Pancreas (tissue), 10 donors: ENCODE measurements around the gene AZI2. TPM values are rescaled to one million over a fixed set of nuclear protein-coding genes. Genes with fewer than 3 reads are reported as not detected.

ENCODE experiments used
- ATAC-seq, 4 donors: fragments of 200-7000 bp; cut with Tn5 transposase; one replicate each; pipeline versions ENCODE4 v1.8.0 to v1.9.1; 2020; ENCODE audit warnings: mild to moderate bottlenecking in 4 of 4, moderate library complexity in 4 of 4
- DNase-seq, 6 donors: peaks; one replicate each; pipeline ENCODE4 v3.0.0-alpha.2; 2020
- FAIRE-seq: peaks from 2 replicates; lab custom pipeline; 2012; peaks lifted over from hg19 to GRCh38; lab: Jason Lieb, UNC
- H3K27ac ChIP-seq, 4 donors: fragments of 200-600 bp; sonication (generic); 1 replicate in 3 of 4; 2 replicates in 1 of 4; pipeline versions ENCODE4 v1.5.0 to v1.8.0; 2020
- H3K27me3 ChIP-seq, 4 donors: fragments of 200-600 bp; one replicate each; pipeline ENCODE4 v1.8.0; 2021
- H3K36me3 ChIP-seq, 3 donors: fragments of 200-600 bp; sonication (generic) in 1 of 3; one replicate each; pipeline versions ENCODE4 v1.5.0 to v1.8.0; 2020 to 2021
- H3K4me1 ChIP-seq, 3 donors: fragments of 200-600 bp; one replicate each; pipeline ENCODE4 v1.8.0; 2021
- H3K4me3 ChIP-seq, 4 donors: fragments of 200-600 bp; sonication (generic) in 2 of 4; one replicate each; pipeline versions ENCODE4 v1.5.0 to v1.8.0; 2020 to 2021
- H3K9me3 ChIP-seq, 4 donors: fragments of 200-600 bp; one replicate each; pipeline ENCODE4 v1.8.0; 2021
- WGBS, 2 donors: extraction: QIAGEN DNeasy Blood & Tissue Kit; methylation state at CpG; one replicate each; pipeline ENCODE4 v1.1.7; 2013; 5-methylcytosine and 5-hydroxymethylcytosine counted together
- intact Hi-C, 3 donors: fragments of 100-400 bp; cut with DNase I; formaldehyde crosslinking; loops; one replicate each; pipeline versions ENCODE4 v1.11.1 to v1.14.2; 2022
- polyA plus RNA-seq, 2 donors: library from polyadenylated mRNA; stranded (reverse); fragments of 200-250 nt; gene quantifications; one replicate each; pipeline ENCODE4 v1.2.3, GENCODE V29; 2013
- total RNA-seq, 6 donors: library from RNA; stranded (reverse); fragmentation: NEBNext Ultra II Directional in 4 of 6; extraction: Animal tissue kit (Norgen Biotek cat#: 25700) in 4 of 6; gene quantifications; one replicate each; pipeline versions ENCODE4 v1.2.1 to v1.2.4, GENCODE V29; 2021 to 2023
- TF ChIP-seq, protein P1 (sequence below), 4 donors: fragments of 200-600 bp; sonication (generic) in 3 of 4; IDR thresholded peaks; one replicate each; pipeline versions ENCODE4 v1.5.0 to v1.8.0; 2021; ENCODE audit warnings: antibody characterized with exemption in 4 of 4
- donor health status: healthy with polysubstance abuse.
- donor health status: DM: no; HTN: no; CAD: no; lungs with moderate emphysema.
- donor health status: DM: no; HTN: no; CAD: no.
- donor health status: control.
- donor health status: control.
- donor health status: Bipolar disorder and iron deficiency.
- donor health status: DM: yes; HTN: yes; CAD: no.
- donor health status: DM: no; HTN: no; CAD: no.
- donor health status: DM: no; HTN: no; CAD: no.
- donor health status: DM: yes; HTN: yes; CAD: no.

AZI2 gene
- total and polyA plus RNA-seq, 8 donors = 13.2 to 35.9 (median 29.3) TPM

DNA sequence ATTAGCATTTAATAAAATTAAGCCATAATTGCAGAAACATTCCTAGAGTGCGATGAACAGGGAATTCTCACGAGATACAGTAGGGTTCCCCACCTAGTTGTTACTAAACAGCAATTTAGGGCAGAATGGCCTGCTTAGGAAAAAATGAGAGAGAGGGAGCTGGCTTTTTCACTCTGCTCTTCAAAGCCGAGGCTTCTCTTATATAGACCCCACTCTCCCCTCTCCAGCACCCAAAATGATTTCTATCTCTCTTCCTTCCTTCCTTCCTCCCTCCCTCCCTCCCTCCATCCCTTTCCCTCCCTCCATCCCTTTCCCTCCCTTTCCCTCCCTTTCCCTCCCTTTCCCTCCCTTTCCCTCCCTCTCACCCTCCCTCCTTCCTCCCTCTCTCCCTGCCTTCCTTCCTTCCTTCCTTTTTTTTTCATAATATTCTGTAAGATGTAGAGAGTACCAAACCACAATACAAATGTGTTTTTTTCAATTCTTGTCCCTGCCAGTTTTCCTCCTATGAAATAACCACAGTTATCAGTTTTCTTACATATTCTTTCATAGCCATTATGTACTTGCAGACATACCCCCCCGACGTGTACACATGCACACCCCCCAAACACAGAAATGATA lies 48.2 kb downstream of the AZI2 start:
- FAIRE-seq (no peak), ATAC-seq (no peak), DNase-seq (no peak)
- TF ChIP-seq, protein P1, sequence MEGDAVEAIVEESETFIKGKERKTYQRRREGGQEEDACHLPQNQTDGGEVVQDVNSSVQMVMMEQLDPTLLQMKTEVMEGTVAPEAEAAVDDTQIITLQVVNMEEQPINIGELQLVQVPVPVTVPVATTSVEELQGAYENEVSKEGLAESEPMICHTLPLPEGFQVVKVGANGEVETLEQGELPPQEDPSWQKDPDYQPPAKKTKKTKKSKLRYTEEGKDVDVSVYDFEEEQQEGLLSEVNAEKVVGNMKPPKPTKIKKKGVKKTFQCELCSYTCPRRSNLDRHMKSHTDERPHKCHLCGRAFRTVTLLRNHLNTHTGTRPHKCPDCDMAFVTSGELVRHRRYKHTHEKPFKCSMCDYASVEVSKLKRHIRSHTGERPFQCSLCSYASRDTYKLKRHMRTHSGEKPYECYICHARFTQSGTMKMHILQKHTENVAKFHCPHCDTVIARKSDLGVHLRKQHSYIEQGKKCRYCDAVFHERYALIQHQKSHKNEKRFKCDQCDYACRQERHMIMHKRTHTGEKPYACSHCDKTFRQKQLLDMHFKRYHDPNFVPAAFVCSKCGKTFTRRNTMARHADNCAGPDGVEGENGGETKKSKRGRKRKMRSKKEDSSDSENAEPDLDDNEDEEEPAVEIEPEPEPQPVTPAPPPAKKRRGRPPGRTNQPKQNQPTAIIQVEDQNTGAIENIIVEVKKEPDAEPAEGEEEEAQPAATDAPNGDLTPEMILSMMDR (IDR thresholded peaks at IDR 0.05) = no peak
- H3K27me3 ChIP-seq = no peaks in the 10 kb centered on the region
- intact Hi-C loops = no loop called here
- H3K36me3 ChIP-seq = no peaks in the 10 kb centered on the region
- no peak overlapping the region for H3K27ac ChIP-seq
- H3K4me1 ChIP-seq = no peaks in the 10 kb centered on the region
- 94 to 98% methylated on average over 5 of the region's 5 CpGs for WGBS, 2 donors
- no peaks in the 10 kb centered on the region for H3K9me3 ChIP-seq
- H3K4me3 ChIP-seq = no peak overlapping the region

DNA sequence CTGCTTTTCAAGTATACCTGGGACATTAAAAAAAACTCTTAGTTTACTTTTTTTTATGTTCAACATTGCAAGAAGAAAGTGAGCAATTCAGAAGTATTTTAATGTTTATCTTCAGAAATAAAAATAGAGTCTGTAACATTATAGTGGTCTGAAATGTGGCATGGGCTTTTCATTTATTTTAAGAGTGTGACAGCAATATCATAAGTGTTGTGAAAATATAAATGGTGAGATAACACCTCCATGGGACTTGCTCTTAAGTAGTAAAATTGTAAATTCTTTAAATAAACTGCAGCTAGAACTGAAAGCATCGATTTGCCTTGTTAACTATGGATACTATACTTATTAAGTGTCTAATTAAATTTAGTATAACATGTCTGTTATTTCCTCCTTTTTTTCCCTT lies 48.9 kb downstream of the AZI2 start:
- no peak overlapping the region for H3K4me3 ChIP-seq

DNA sequence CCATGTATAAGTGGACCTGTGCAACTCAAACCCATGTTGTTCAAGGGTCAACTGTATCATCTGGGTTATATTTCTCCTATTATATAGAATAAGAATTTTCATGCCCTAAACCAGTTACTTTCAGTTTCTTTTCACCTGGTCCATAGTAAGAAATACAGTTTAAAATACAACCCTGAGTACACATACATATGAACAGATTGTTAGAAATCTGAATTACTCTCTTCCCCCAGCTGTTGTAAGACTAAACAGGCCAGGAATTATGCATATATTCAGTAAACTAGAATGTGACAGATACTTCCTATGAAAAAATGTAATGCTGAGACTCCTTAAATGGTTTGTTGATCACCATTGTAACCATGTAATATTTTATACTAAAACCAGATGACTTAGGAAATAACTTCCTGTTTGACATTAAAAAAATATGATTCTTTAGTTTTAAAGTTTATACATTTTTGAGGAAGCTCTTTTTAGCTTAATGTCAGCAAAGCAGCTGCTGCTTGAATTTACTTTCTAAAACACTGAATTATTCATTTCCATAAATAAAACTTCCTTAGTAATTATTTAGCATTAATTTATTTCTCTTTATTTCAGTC lies 52.6 kb downstream of the AZI2 start:
- Histone ChIP-seq H3K9me3 (no peaks in the 10 kb centered on the region), H3K36me3 (no peaks in the 10 kb centered on the region), H3K27ac (no peak overlapping the region), H3K27me3 (no peaks in the 10 kb centered on the region), H3K4me3 (no peak overlapping the region), H3K4me1 (no peaks in the 10 kb centered on the region)
- no peak for ATAC-seq
- intact Hi-C loops = no loop called here
- peak; percentile 53 for FAIRE-seq
- no peak for DNase-seq
- TF ChIP-seq, protein P1 (IDR thresholded peaks at IDR 0.05) = no peak

More for the DNA sequence above, 48.9 kb downstream of the AZI2 start:
- H3K9me3 ChIP-seq = no peaks in the 10 kb centered on the region
- H3K36me3 ChIP-seq = no peaks in the 10 kb centered on the region
- DNase-seq (no peak), ATAC-seq (no peak), FAIRE-seq (no peak)
- H3K4me1 ChIP-seq = no peaks in the 10 kb centered on the region
- no peak overlapping the region for H3K27ac ChIP-seq
- TF ChIP-seq, protein P1 (IDR thresholded peaks at IDR 0.05) = no peak
- intact Hi-C loops = no loop called here
- 93 to 95% methylated on average over 1 of the region's 1 CpG for WGBS, 2 donors
- no peaks in the 10 kb centered on the region for H3K27me3 ChIP-seq

DNA sequence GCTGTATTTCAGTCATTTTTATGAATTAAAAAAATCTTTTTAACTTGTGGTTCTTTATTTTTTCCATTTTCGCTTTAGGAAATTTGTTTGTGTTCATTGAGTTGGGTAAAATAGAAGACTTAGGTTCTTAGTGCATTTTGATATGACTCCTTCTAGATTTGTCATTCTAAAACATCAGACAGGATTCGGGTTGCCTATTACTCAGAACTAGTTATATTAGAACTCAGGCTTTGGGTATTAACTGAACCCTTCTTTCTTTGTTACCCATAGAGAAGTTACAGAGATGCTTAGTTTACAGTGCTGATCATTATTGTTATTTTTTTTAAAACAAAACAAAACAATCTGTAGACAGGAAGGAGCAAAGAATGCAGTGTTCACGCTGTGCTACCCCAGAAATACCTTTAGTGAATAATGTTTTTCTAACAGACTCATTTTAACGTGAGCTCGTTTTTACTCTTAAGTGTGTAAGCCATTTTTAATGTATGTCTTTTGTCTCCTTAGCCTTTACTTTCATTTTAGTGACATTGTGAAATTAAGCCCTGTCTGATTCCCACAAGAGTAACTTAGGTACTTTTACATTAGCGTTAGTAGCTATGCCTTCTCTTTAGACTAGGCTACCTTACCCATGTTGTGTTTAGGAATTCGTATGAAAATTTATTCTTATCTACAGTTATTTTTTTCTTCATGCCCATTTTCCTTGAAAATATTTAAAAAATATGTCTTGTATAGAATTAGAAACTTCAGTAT lies 53.8 kb downstream of the AZI2 start:
- Histone ChIP-seq H3K36me3 (no peaks in the 10 kb centered on the region), H3K4me1 (no peaks in the 10 kb centered on the region), H3K4me3 (no peak overlapping the region), H3K27ac (no peak overlapping the region), H3K9me3 (no peaks in the 10 kb centered on the region), H3K27me3 (no peaks in the 10 kb centered on the region)
- ATAC-seq = no peak
- intact Hi-C loops = no loop called here
- TF ChIP-seq, protein P1 (IDR thresholded peaks at IDR 0.05) = no peak
- WGBS, 2 donors = 91 to 93% methylated on average over 7 of the region's 7 CpGs
- FAIRE-seq = peak; percentile 5
- no peak for DNase-seq

DNA sequence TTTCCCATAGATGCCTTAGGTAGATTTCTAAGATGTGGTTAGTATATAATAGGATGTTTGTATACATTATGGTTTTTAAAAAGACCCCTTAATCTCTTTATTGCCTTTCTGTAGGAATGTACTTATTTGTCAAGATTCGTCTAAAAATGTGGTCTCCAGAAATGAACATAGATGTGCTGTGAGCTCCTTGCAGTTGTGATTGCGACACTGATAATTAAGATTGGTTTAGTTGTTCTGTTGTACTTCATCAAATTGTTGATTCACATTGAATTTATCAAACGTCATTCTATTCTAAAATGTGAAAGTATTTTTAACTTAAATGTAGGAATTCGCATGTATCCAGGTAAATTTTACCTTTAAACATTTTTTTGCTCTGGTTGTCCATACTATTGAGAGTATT lies 56.0 kb downstream of the AZI2 start:
- H3K36me3 ChIP-seq = no peaks in the 10 kb centered on the region
- FAIRE-seq = no peak
- no peak for DNase-seq
- WGBS, 2 donors = 78 to 81% methylated on average over 4 of the region's 4 CpGs
- H3K4me3 ChIP-seq = no peak overlapping the region
- ATAC-seq = no peak
- no peaks in the 10 kb centered on the region for H3K4me1 ChIP-seq
- intact Hi-C loops = no loop called here
- no peaks in the 10 kb centered on the region for H3K9me3 ChIP-seq
- no peaks in the 10 kb centered on the region for H3K27me3 ChIP-seq
- H3K27ac ChIP-seq = no peak overlapping the region
- TF ChIP-seq, protein P1 (IDR thresholded peaks at IDR 0.05) = no peak
